ENCODE measurements around the gene BEND7.

DNA sequence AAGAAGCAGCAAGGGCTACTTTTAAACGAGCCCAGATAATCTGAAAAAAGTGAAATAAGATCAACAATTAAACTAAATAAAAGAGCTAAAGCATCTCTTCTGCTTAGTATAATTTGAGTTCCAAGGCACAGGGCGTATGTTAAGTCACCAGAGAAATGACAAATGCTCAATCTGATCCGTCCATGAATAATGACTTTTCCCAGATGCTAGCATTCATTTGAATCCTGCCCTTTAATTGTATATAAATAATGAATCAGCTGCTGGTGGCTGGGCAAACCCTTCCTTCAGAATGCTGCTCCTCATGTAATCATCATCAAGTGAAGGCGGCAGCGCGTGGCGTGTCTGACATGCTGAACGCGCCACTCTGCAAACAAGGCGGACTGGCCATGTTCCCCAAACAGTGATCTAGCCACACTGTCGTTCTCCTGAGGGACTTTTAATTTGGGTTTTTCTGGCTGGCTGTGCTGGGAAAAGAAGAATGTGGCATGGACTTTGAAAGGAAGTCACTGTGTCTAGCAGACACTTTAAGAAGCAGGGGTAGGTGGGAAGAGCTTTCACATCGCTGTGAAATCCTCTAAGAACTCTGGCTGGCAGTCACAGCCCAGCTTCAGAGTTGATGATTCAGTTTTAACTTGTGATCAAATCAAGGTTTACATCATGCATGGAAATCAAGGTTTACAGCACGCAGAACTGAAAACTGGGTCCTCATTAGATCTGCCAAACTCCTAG is 70.7 kb downstream of the BEND7 start:
- no peak for TF ChIP-seq CTCF (IDR thresholded peaks at IDR 0.05; ENCODE audit: insufficient read depth, low read depth, low read length)
- no peak for TF ChIP-seq EZH2 (IDR thresholded peaks at IDR 0.05; ENCODE audit: insufficient read depth, low read length)

Data from astrocyte (in vitro differentiated cells and primary cell).